Colon (tissue), 2 donors: ENCODE measurements around the gene BANK1.

ENCODE experiments used
- FAIRE-seq: peaks from 2 replicates; lab custom pipeline; 2012; peaks lifted over from hg19 to GRCh38; lab: Jason Lieb, UNC
- donor health status: control.
- donor health status: control.

The BANK1 gene

GRCh38 chr4:101960431-101960830 lies 169.9 kb downstream of the BANK1 start:
- no peak for FAIRE-seq

GRCh38 chr4:101961144-101961543 lies 170.6 kb downstream of the BANK1 start:
- no peak for FAIRE-seq

GRCh38 chr4:101967697-101968346 lies 177.3 kb downstream of the BANK1 start:
- no peak for FAIRE-seq

DNA sequence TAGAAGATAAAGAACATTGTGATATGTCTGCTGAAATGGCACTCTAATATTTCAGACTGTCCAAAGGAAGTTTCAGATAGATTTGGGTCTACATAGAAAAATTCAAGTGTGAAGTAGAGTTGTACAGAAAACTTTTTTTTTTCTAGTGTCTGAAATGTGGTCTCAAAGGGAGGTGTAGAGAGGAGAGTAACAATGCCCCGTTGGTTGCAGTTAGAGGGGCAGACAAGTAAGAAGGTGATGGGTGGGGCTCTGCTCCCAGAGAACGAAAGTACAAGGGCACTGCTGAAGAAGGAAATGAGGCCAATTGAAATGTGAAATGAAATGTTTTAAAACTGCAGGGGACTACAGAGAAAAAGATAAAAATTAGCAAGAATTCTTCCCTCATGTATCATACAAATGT lies 177.8 kb downstream of the BANK1 start:
- no peak for FAIRE-seq

- FAIRE-seq, result no peak
These were observed 179.4 kb downstream of the BANK1 start for GRCh38 chr4:101969965-101970364.

GRCh38 chr4:101970547-101971155 lies 180.1 kb downstream of the BANK1 start:
- no peak for FAIRE-seq

GRCh38 chr4:101972791-101973190 lies 182.3 kb downstream of the BANK1 start:
- FAIRE-seq, result no peak

DNA sequence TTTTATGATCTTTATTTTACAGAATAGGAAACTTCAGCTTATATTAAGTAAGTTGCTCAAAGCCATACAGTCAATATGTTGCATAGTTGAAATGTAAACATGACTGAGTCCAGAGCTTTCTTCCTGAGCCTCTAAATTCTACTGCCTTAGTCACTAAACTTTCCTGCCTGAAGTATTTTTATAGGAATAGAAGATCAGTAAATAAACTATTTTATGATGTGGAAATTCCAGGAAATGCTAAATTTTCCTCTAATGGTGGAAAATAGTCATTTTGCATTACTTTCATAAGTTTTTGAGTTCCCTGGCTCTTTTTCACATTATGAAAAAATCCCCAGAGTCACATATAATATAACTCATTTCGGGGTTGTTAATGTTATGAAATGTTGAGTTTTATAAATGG lies 182.8 kb downstream of the BANK1 start:
- peak; percentile 10 for FAIRE-seq

GRCh38 chr4:101977076-101977475 lies 186.5 kb downstream of the BANK1 start:
- FAIRE-seq, result no peak

- FAIRE-seq, result no peak
These were observed 191.2 kb downstream of the BANK1 start for GRCh38 chr4:101981756-101982155.

DNA sequence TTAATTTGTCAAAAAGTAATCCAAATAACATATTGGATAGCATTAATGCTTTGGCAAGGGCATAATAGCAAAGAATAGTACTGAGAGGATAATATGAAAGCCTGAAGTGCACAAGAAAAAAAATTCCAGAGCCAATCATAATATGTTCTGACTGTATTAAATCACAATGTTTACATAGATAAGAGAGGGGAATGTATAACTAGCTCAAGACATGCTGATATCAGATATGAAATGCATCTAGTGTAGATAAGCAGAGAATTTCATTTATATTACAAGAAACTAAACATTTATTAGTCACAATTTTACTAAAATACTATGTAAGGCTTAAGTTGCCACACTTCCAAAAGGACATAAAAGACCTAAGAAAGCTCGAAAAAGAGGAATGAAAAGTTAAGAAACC lies 193.3 kb downstream of the BANK1 start:
- no peak for FAIRE-seq

- FAIRE-seq, result no peak
These were observed 197.2 kb downstream of the BANK1 start for GRCh38 chr4:101987623-101988243.

DNA sequence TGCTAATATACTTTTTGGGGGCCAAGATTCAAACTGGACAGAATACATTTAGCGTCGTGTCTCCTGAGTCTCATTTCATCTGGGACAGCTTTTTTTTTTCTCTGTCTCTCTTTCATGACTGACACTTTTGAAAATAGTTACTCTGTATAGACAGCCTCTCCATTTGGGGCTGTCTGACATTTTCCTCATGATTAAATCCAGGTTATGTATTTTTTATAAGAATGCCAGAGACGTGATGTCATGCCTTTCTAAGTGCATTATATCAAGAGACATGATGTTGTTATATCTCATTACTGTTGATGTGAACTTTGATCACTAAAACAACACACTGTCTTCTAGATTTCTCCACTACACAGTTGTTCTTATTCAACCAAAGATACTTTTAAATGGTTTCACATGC lies 199.0 kb downstream of the BANK1 start:
- FAIRE-seq, result no peak

DNA sequence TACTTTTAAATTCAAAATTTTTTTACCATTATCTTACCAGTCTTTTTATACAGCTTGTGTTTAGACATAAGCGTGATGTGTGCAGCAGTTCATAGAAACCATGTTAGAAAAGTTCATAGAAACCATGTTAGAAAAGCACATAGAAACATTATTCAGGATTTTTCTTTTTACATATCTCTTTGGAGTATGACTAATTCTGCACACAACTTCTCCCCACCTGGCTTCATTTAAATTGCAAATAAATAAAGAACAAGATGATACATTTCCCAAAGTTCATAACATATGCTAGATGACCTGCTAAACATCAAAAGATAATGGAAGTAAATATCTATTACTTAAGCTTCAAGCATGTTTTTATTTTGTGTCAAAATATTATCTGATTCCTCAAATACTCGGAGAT lies 201.9 kb downstream of the BANK1 start:
- no peak for FAIRE-seq

GRCh38 chr4:101993002-101993841 lies 202.7 kb downstream of the BANK1 start:
- FAIRE-seq, result no peak

- no peak for FAIRE-seq
These were observed 203.6 kb downstream of the BANK1 start for GRCh38 chr4:101993842-101994775.

DNA sequence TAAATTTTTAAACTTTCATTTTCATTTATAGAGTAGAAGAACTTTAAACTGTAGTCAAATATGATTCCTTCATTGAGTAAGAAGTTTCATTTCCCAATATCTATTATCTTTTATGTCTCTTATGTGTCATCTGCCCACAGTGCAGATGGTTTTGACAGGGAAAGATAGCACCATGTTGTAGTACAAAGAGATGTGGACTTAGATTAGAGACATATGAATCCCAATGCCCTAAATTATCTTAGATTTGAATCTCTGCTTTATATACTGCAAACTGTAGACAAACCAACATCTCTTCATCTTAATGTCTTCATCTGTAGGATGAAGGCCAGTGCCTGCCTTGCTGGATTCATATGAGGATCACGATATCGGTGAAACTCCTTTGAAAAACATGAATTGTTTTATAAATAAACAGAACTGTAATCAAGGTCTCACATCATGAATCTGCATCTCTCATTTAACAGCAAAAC lies 217.5 kb downstream of the BANK1 start:
- FAIRE-seq, result no peak

GRCh38 chr4:102008711-102009110 lies 218.2 kb downstream of the BANK1 start:
- no peak for FAIRE-seq

DNA sequence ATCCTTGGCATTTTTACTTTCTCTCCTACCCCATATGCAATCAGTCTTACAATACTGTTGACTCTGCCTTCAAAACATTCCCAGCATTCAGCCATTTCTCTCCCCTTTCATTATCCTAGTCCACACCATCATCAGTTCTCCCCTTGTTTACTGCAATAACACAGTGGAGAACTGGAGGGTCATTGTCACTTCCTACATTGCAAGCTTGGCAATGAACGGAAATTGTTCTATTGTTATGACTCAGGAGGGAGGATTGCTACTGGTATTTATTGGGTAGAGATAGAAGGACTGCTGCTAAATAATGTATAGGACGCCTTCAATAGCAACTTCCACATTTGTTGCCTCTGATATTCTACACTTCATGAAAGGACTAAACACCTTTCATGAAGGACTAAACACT lies 231.8 kb downstream of the BANK1 start:
- FAIRE-seq, result no peak

DNA sequence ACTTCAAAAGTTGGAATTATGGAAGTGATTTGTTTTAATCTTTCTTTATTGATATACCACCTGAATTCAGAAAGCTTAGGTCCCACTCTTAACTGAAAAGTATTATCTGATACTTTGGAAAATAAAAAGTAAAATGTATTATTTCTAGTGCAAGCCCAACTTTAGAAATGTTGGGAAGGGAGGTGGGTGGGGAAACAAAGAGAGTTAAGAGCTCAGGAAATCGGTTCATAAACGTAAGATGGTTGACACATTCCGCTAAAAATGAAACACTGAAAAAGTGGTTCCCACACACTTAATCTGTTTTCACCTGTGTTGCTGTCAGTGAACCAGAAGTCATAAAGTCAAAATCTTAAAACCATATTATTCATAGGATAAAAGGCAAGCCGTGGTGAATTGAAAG lies 237.4 kb downstream of the BANK1 start:
- no peak for FAIRE-seq

DNA sequence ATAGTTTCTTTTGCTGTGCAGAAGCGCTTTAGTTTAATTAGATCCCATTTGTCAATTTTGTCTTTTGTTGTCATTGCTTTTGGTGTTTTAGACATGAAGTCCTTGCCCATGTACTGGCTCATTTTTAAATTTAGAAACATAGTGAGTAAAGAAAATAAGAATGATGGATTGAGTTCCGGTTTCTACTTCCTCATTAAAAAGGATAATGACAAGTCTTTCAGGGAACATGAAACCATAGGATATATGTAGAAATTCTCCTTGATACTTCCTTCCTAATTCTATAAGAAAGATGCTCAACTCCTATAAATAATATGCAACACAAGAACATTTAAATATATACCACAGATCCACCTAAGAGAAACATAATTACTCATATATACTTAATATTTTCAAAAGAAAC lies 240.9 kb downstream of the BANK1 start:
- no peak for FAIRE-seq

GRCh38 chr4:102036016-102036415 lies 245.5 kb downstream of the BANK1 start:
- no peak for FAIRE-seq
